C4-2B (cell line): ENCODE results near the gene NXF1.
"Not testable (repeated sequence)": the region's sequence is repeated elsewhere in the genome, so short reads cannot be mapped to it uniquely, and the experiment has no call there.

ENCODE experiments used
- ZFX ChIP-seq: fragments of 450-650 bp; IDR thresholded peaks from 2 replicates; pipeline ENCODE4 v1.6.1; 2017
- TF ChIP-seq, protein P1 (sequence below): fragments of 450-650 bp; conservative IDR thresholded peaks from 2 replicates; pipeline ENCODE4 v1.5.1; 2017; ENCODE audit warnings: mild to moderate bottlenecking

DNA sequence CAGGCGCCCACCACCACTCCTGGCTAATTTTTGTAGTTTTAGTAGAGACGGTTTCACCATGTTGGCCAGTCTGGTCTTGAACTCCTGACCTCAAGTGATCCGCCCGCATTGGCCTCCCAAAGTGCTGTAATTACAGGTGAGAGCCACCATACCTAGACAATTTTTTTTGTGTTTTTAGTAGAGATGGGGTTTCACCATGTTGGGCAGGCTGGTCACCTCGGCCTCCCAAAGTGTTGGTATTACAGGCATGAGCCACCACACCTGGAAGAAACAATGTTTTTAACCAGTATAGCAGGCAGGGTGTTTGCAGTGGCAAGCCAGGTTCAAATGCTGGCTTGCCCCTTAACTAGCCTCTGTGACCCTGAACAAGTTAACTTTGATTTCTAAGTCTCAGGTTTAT, 55.3 kb downstream of the NXF1 start:
- TF ChIP-seq, protein P1, sequence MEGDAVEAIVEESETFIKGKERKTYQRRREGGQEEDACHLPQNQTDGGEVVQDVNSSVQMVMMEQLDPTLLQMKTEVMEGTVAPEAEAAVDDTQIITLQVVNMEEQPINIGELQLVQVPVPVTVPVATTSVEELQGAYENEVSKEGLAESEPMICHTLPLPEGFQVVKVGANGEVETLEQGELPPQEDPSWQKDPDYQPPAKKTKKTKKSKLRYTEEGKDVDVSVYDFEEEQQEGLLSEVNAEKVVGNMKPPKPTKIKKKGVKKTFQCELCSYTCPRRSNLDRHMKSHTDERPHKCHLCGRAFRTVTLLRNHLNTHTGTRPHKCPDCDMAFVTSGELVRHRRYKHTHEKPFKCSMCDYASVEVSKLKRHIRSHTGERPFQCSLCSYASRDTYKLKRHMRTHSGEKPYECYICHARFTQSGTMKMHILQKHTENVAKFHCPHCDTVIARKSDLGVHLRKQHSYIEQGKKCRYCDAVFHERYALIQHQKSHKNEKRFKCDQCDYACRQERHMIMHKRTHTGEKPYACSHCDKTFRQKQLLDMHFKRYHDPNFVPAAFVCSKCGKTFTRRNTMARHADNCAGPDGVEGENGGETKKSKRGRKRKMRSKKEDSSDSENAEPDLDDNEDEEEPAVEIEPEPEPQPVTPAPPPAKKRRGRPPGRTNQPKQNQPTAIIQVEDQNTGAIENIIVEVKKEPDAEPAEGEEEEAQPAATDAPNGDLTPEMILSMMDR, result not testable (repeated sequence)
- TF ChIP-seq ZFX, result not testable (repeated sequence)
